Heart right ventricle (tissue), 16 donors: ENCODE measurements around the gene ARMC9. TPM values are rescaled to one million over a fixed set of nuclear protein-coding genes. Genes with fewer than 3 reads are reported as not detected.
A peak's percentile ranks its signal among the peaks of the same experiment; 100 is the strongest.

Experiments
- ATAC-seq, 8 donors: fragments of 200-7000 bp; cut with Tn5 transposase; one replicate each; pipeline ENCODE4 v1.9.1; 2020; ENCODE audit warnings: mild to moderate bottlenecking in 8 of 8, moderate library complexity in 8 of 8, moderate number of reproducible peaks in 1 of 8
- DNase-seq, 2 donors: peaks; one replicate each; pipeline ENCODE4 v3.0.0-alpha.2; 2020
- H3K27ac ChIP-seq, 10 donors: fragments of 200-600 bp; sonication (generic) in 2 of 10; one replicate each; pipeline versions ENCODE4 v1.5.0 to v1.8.0; 2020 to 2022; ENCODE audit warnings: mild to moderate bottlenecking in 3 of 10
- H3K27me3 ChIP-seq, 7 donors: fragments of 200-600 bp; one replicate each; pipeline ENCODE4 v1.8.0; 2021 to 2022; ENCODE audit warnings: mild to moderate bottlenecking in 2 of 7
- H3K36me3 ChIP-seq, 9 donors: fragments of 200-600 bp; sonication (generic) in 1 of 9; one replicate each; pipeline versions ENCODE4 v1.5.0 to v1.8.0; 2020 to 2022; ENCODE audit warnings: mild to moderate bottlenecking in 2 of 9
- H3K4me1 ChIP-seq, 9 donors: fragments of 200-600 bp; sonication (generic) in 1 of 9; one replicate each; pipeline versions ENCODE4 v1.5.0 to v1.8.0; 2020 to 2022; ENCODE audit warnings: mild to moderate bottlenecking in 4 of 9
- H3K4me3 ChIP-seq, 10 donors: fragments of 200-600 bp; sonication (generic) in 2 of 10; one replicate each; pipeline versions ENCODE4 v1.5.0 to v1.8.0; 2020 to 2022; ENCODE audit warnings: mild to moderate bottlenecking in 7 of 10, moderate library complexity in 2 of 10
- H3K9me3 ChIP-seq, 11 donors: fragments of 200-600 bp in 10 of 11; sonication (generic) in 2 of 11; one replicate each; pipeline versions ENCODE4 v1.5.0 to v1.8.0; 2013 to 2022; ENCODE audit warnings: mild to moderate bottlenecking in 2 of 11, control low read depth in 1 of 11, moderate library complexity in 1 of 11
- CTCF ChIP-seq, 9 donors: fragments of 200-600 bp; sonication (generic) in 2 of 9; IDR thresholded peaks; one replicate each; pipeline versions ENCODE4 v1.5.0 to v1.8.0; 2021 to 2022; ENCODE audit warnings: antibody characterized with exemption in 9 of 9, mild to moderate bottlenecking in 5 of 9, moderate library complexity in 1 of 9
- WGBS, 2 donors: extraction: QIAGEN DNeasy Blood & Tissue Kit; methylation state at CpG; one replicate each; pipeline ENCODE4 v1.1.7; 2013; ENCODE audit warnings: inconsistent platforms in 1 of 2; 5-methylcytosine and 5-hydroxymethylcytosine counted together
- intact Hi-C, 10 donors: fragments of 100-400 bp; cut with DNase I; formaldehyde crosslinking; loops; one replicate each; pipeline versions ENCODE4 v1.11.1 to v1.14.2; 2022
- polyA plus RNA-seq, 2 donors: library from polyadenylated mRNA; stranded (reverse); fragments of 200-250 nt; gene quantifications; one replicate each; pipeline ENCODE4 v1.2.3, GENCODE V29; 2013
- total RNA-seq, 10 donors: library from RNA; stranded (reverse); fragmentation: NEBNext Ultra II Directional in 3 of 10; extraction: Animal tissue kit (Norgen Biotek cat#: 25700) in 3 of 10; gene quantifications; one replicate each; pipeline versions ENCODE4 v1.2.1 to v1.2.4, GENCODE V29; 2021 to 2023
- donor health status: Arrhythmogenic right ventricular cardiomyopathy.
- donor health status: ischemic (EF 13 %, LVEDD 7.1; RV severe dilation, severe dysfunction).
- donor health status: healthy with polysubstance abuse.
- donor health status: DM: no; HTN: yes; CAD: no.
- donor health status: DM: no; HTN: no; CAD: no.
- donor health status: ischemic (EF 25% LVEDD 6.9; RV normal size, moderate dysfunction).
- donor health status: ischemic (EF 25% LVEDD 5.7; RV mildly dilated, moderate dysfunction).
- donor health status: healthy.
- donor health status: DM: yes; HTN: yes; CAD: no.
- donor health status: Ischemic cardiomyopathy.
- donor health status: ischemic (EF 35%, LVEDD 5.7; RV mildly dilated, moderate dysfunction).
- donor health status: nonischemic (EF 11% LVEDD 7.7; RV severe dilation, severe dysfunction).
- donor health status: DM: yes; HTN: yes; CAD: no.
- donor health status: PGD.
- donor health status: ischemic (EF 29% LVEDD 5.4; RV normal size, mild dysfunction).
- donor health status: nonischemic (EF 23%, LVEDD 6.1; RV moderate dilation, normal function).

Gene ARMC9
- total and polyA plus RNA-seq, 12 donors = 1.6 to 6.8 (median 2.3) TPM

- no peaks in the 10 kb centered on the region for H3K27me3 ChIP-seq
- no peaks in the 10 kb centered on the region for H3K36me3 ChIP-seq
- H3K27ac ChIP-seq = no peak overlapping the region
- intact Hi-C loops = no loop called here
- DNase-seq (no peak), ATAC-seq (no peak)
- H3K9me3 ChIP-seq = no peaks in the 10 kb centered on the region
- H3K4me1 ChIP-seq = peaks cover 0 to 25% (median 0%) of the 10 kb centered on the region in 9 donors
- H3K4me3 ChIP-seq = no peak overlapping the region
- TF ChIP-seq CTCF (IDR thresholded peaks at IDR 0.05) = no peak
- WGBS, 2 donors = 95 to 96% methylated on average over 10 of the region's 10 CpGs
Observed at GRCh38 chr2:231359441-231359840, 161.0 kb downstream of the ARMC9 start.

GRCh38 chr2:231359948-231360347 lies 161.5 kb downstream of the ARMC9 start:
- Histone ChIP-seq H3K4me1 (peaks cover 0 to 30% (median 2%) of the 10 kb centered on the region in 9 donors), H3K4me3 (no peak overlapping the region), H3K27ac (no peak overlapping the region), H3K9me3 (no peaks in the 10 kb centered on the region), H3K27me3 (no peaks in the 10 kb centered on the region), H3K36me3 (no peaks in the 10 kb centered on the region)
- DNase-seq (no peak), ATAC-seq (no peak)
- intact Hi-C loops = no loop called here
- WGBS, 2 donors = 94% methylated on average over 11 of the region's 11 CpGs
- TF ChIP-seq CTCF (IDR thresholded peaks at IDR 0.05) = no peak

GRCh38 chr2:231360401-231360800 lies 162.0 kb downstream of the ARMC9 start:
- Histone ChIP-seq H3K27me3 (no peaks in the 10 kb centered on the region), H3K27ac (peak overlapping the region in 1 of 10 donors; percentile 81), H3K4me3 (no peak overlapping the region), H3K4me1 (peaks cover 0 to 35% (median 5%) of the 10 kb centered on the region in 9 donors), H3K36me3 (no peaks in the 10 kb centered on the region), H3K9me3 (no peaks in the 10 kb centered on the region)
- ATAC-seq (peak in 4 of 8 donors; percentile 11 to 60 (median 20)), DNase-seq (no peak)
- WGBS, 2 donors = 56 to 78% methylated on average over 9 to 11 of the region's 11 CpGs
- TF ChIP-seq CTCF (IDR thresholded peaks at IDR 0.05) = peak in 2 of 9 donors; percentile 5 to 6
- intact Hi-C loops = no loop called here

GRCh38 chr2:231360881-231361371 lies 162.5 kb downstream of the ARMC9 start:
- Histone ChIP-seq H3K4me3 (no peak overlapping the region), H3K27ac (peak overlapping the region in 1 of 10 donors; percentile 81), H3K9me3 (no peaks in the 10 kb centered on the region), H3K27me3 (no peaks in the 10 kb centered on the region), H3K4me1 (peaks cover 0 to 39% (median 5%) of the 10 kb centered on the region in 9 donors), H3K36me3 (no peaks in the 10 kb centered on the region)
- intact Hi-C loops = no loop called here
- no peak for TF ChIP-seq CTCF (IDR thresholded peaks at IDR 0.05)
- 93 to 94% methylated on average over 13 of the region's 13 CpGs for WGBS, 2 donors
- ATAC-seq = peak in 5 of 8 donors; percentile 20 to 45 (median 35)
- DNase-seq = no peak
